Activated CD8-positive, alpha-beta T cell treated with anti-CD3 and anti-CD28 coated beads, Interleukin-2, amount 10 ng/mL, durations not matched to agents 7 days and 5 days (primary cell): ENCODE results near the gene ANKS1A. TPM values are rescaled to one million over a fixed set of nuclear protein-coding genes. Genes with fewer than 3 reads are reported as not detected.
"Not testable (repeated sequence)": the region's sequence is repeated elsewhere in the genome, so short reads cannot be mapped to it uniquely, and the experiment has no call there.

Experiments used
- ATAC-seq: fragments of 150-1000 bp; cut with Tn5 transposase; one replicate; pipeline ENCODE4 v1.10.0; 2021; ENCODE audit warnings: moderate library complexity
- CTCF ChIA-PET: fragments of 350-600 bp; sonication (Branson Sonifier 250); formaldehyde crosslinking; loops from one replicate; lab custom pipeline; 2021; ENCODE audit warnings: antibody characterized with exemption; lab: Charles Lee
- POLR2A ChIA-PET: fragments of 350-600 bp; sonication (Branson Sonifier 250); formaldehyde crosslinking; loops from one replicate; lab custom pipeline; 2021; ENCODE audit warnings: antibody characterized with exemption; lab: Charles Lee
- DNase-seq: peaks from one replicate; pipeline ENCODE4 v3.0.0-alpha.2; 2020
- H3K27ac Mint-ChIP-seq: one replicate; pipeline ENCODE4 v1.8.0; 2021; ENCODE audit warnings: mild to moderate bottlenecking, mixed read lengths
- H3K27me3 Mint-ChIP-seq: one replicate; pipeline ENCODE4 v1.8.0; 2021; ENCODE audit warnings: low read depth, mixed read lengths
- H3K36me3 Mint-ChIP-seq: one replicate; pipeline ENCODE4 v1.8.0; 2021; ENCODE audit warnings: low read depth, mixed read lengths
- H3K4me1 Mint-ChIP-seq: one replicate; pipeline ENCODE4 v1.8.0; 2021; ENCODE audit warnings: low read depth, mixed read lengths
- H3K4me3 Mint-ChIP-seq: one replicate; pipeline ENCODE4 v1.8.0; 2021; ENCODE audit warnings: mild to moderate bottlenecking, mixed read lengths
- H3K9me3 Mint-ChIP-seq: one replicate; pipeline ENCODE4 v1.8.0; 2022; ENCODE audit warnings: mixed read lengths; ENCODE audit not compliant: insufficient read depth
- total RNA-seq, 2 experiments: library from RNA; stranded (reverse); gene quantifications; one replicate each; pipeline ENCODE4 v1.2.3, GENCODE V29; 2021

Gene ANKS1A
- total RNA-seq, 2 experiments from 2014 or later: 5.3 to 5.8 TPM

DNA sequence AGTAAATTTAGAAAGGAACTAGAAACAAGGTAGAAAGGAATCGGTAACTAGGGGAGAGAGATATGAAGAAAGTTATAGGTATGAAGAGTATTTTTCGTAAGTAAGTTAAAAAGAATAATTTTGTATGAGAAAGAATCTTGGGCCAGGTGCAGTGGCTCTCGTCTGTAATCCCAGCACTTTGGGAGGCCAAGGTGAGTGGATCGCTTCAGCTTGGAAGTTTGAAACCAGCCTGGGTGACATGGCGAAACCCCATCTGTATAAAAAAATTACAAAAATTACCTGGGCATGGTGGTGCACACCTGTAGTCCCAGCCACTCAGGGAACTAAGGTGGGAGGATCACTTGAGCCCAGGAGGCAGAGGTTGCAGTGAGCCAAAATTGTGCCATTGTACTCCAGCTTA lies 210.1 kb downstream of the ANKS1A start:
- H3K4me3 Mint-ChIP-seq: no peak overlapping the region
- DNase-seq: no peak
- H3K9me3 Mint-ChIP-seq: no peaks in the 10 kb centered on the region
- H3K27ac Mint-ChIP-seq: no peak overlapping the region
- ChIA-PET CTCF (no interaction called here), POLR2A (no interaction called here)
- H3K27me3 Mint-ChIP-seq: peaks cover 11% of the 10 kb centered on the region
- H3K4me1 Mint-ChIP-seq: no peaks in the 10 kb centered on the region
- H3K36me3 Mint-ChIP-seq: no peaks in the 10 kb centered on the region
- no peak for ATAC-seq

DNA sequence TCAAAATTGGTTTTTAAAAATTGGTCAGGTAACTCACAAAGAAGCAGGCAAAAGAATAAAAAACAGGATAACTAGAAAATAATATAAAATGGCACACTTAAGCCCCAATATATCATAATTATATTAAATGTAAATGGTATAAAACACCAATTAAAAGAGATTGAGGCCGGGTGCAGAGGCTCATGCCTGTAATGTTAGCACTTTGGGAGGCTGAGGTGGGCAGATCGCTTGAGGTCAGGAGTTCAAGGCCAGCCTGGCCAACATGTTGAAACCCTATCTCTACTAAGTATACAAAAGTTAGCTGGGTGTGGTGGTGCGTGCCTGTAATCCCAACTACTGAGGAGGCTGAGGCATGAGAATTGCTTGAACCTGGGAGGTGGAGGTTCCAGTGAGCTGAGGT lies 216.0 kb downstream of the ANKS1A start:
- ChIA-PET CTCF (no interaction called here), POLR2A (no interaction called here)
- DNase-seq: no peak
- H3K4me3 Mint-ChIP-seq: no peak overlapping the region
- H3K4me1 Mint-ChIP-seq: no peaks in the 10 kb centered on the region
- H3K27ac Mint-ChIP-seq: no peak overlapping the region
- ATAC-seq: no peak
- H3K9me3 Mint-ChIP-seq: no peaks in the 10 kb centered on the region
- no peaks in the 10 kb centered on the region for H3K36me3 Mint-ChIP-seq
- H3K27me3 Mint-ChIP-seq: peaks cover 2% of the 10 kb centered on the region

DNA sequence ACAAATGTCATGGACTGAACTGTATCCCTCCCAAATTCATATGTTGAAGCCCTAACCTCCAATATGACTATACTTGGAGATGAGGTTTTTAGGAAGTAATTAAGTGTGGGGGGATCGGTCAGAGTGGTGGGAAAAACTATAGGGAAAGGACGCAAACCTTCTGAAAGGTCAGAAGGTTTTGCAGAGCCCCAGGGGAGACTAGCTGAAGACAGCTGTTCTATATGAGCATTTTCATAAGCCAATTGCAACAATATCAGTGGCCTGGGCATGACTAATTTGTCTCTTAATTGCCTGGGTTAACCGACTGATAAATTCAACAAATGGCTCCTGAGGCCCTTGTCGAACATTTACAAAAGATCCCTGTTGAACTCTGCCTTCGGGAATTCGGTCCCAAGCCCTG lies 217.0 kb downstream of the ANKS1A start:
- H3K4me3 Mint-ChIP-seq, H3K27ac Mint-ChIP-seq, DNase-seq, H3K9me3 Mint-ChIP-seq, H3K27me3 Mint-ChIP-seq, POLR2A ChIA-PET, H3K36me3 Mint-ChIP-seq, CTCF ChIA-PET, ATAC-seq, H3K4me1 Mint-ChIP-seq: not testable (repeated sequence)

DNA sequence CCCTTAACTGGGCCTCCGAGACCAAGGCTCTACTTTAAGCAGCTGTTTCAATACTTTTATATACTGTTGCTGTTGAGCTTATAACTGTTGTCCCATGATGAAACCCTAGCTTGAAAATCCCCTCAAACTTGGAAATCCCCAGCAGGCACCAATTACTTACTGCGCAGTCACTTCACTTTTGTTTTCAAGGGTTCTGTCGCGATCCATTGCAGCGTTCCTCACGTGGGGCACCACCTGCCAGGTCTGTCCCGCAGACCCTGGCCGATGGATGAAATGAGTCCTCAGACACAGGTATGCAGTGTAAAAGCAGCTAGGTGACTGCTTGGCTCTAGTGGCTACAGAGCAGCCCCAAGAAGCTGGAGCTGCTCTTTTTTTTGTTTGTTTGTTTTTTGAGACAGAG lies 218.2 kb downstream of the ANKS1A start:
- ATAC-seq, H3K36me3 Mint-ChIP-seq, H3K27ac Mint-ChIP-seq, DNase-seq, H3K4me1 Mint-ChIP-seq, H3K9me3 Mint-ChIP-seq, POLR2A ChIA-PET, H3K4me3 Mint-ChIP-seq, H3K27me3 Mint-ChIP-seq: not testable (repeated sequence)
- CTCF ChIA-PET: interaction anchor here (1.1 kb wide), 1 partner anchor 8 kb away, joined by 3 read pairs; no protein-coding TSS in a partner anchor

DNA sequence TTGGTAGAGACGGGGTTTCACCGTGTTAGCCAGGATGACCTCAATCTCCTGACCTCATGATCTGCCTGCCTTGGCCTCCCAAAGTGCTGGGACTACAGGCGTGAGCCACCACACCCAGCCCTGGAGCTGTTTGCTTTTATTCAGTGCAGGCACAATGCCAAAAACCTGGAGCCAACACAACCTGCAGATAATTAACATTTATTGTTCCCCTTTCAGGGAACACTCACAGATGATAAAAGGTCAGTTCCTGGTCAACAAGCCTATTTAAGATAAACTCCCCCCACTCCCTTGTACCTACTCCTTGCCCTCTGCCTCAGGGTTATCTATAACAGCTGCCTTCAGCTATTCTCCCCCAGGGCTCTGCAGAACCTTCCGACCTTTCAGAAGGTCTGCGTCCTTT lies 218.7 kb downstream of the ANKS1A start:
- H3K9me3 Mint-ChIP-seq, DNase-seq, H3K27ac Mint-ChIP-seq, H3K27me3 Mint-ChIP-seq, H3K36me3 Mint-ChIP-seq, H3K4me1 Mint-ChIP-seq, H3K4me3 Mint-ChIP-seq, POLR2A ChIA-PET, ATAC-seq, CTCF ChIA-PET: not testable (repeated sequence)

DNA sequence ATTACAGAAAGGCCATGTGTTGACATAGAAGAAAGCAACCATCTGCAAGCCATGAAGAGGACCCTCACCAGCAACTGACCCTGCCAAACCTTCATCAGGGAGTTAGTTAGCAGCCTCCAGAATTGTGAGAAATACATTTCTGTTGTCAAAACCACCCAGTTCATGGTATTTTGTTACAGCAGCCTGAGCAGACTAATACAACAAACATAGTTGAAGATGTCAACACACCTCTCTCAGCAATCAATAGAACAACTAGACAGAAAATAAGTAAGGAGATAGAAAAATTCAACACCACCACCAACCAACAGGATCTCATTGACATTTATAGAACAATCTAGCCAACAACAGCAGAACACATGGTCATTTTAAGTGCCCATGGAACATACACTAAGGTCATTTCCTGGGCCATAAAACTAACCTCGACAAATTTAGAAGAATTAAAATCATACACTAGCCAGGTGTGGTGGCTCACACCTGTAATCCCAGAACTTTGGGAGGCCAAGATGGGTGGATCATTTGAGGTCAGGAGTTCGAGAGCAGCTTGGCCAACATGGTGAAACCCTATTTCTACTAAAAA lies 219.3 kb downstream of the ANKS1A start:
- ChIA-PET POLR2A (no interaction called here), CTCF (no interaction called here)
- Mint-ChIP-seq H3K27me3 (peaks cover 4% of the 10 kb centered on the region), H3K4me3 (no peak overlapping the region), H3K36me3 (no peaks in the 10 kb centered on the region), H3K27ac (no peak overlapping the region), H3K4me1 (no peaks in the 10 kb centered on the region), H3K9me3 (no peaks in the 10 kb centered on the region)
- DNase-seq (no peak), ATAC-seq (no peak)

DNA sequence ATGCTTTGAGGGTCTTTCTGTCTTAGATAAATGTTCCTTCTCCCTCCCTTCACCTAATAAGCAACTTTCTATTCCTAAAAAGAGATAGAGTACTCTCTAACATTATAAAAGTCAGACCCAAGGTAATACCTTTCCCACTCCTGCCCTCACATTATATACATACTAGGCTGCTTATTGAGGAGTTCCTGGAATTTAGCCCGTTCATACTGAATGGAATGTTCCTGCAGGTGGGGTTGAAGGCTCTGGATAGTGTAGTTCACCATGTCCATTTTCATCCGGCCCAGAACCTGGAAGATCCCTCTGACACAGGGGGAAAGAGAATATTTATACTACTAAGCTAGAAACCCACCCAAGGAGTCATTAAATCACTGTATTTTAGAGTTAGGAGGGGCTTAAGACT lies 231.7 kb downstream of the ANKS1A start:
- Mint-ChIP-seq H3K27ac (no peak overlapping the region), H3K4me1 (no peaks in the 10 kb centered on the region), H3K4me3 (no peak overlapping the region), H3K36me3 (no peaks in the 10 kb centered on the region), H3K9me3 (no peaks in the 10 kb centered on the region), H3K27me3 (peaks cover 11% of the 10 kb centered on the region)
- ChIA-PET POLR2A (no interaction called here), CTCF (no interaction called here)
- DNase-seq (no peak), ATAC-seq (no peak)

DNA sequence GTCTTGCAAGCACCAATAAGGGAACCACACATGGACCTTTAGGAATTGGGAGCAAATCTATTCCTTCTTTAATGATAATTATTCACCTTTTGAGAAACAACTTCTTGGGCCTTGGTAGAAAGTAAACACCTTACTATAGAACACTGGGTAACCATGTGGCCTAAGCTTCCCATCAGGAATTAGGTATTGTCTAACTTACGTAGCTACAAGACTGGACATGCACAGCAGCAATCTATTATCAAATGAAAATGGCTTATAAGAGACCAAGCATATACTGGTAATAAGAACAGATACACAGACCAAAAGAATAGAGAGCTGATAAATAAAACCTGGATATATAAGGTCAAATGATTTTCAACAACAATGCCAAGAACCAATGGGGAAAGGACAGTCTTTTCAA lies 235.3 kb downstream of the ANKS1A start:
- H3K27me3 Mint-ChIP-seq: peaks cover 23% of the 10 kb centered on the region
- H3K4me3 Mint-ChIP-seq: no peak overlapping the region
- POLR2A ChIA-PET: no interaction called here

DNA sequence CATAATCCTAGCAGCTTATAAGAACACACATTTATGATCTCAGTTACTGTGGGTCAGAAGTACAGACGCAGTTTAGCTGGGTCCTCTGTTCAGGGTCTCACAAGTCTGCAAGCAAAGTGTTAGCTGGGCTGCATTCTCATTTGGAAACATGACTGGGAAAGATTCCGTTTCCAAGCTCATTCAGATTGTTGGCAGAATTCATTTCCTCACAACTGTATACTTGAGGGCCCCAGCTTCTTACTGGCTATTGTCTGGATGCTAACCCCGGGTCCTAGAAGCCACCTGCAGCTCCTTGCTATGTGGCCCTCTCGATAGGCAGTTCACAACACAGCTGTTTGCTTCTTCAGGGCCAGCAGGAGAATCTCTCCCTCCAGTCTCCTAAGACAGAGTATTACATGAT lies 239.0 kb downstream of the ANKS1A start:
- DNase-seq: no peak
- H3K27ac Mint-ChIP-seq: no peak overlapping the region
- H3K27me3 Mint-ChIP-seq: peaks cover 35% of the 10 kb centered on the region
- H3K4me1 Mint-ChIP-seq: no peaks in the 10 kb centered on the region
- H3K36me3 Mint-ChIP-seq: no peaks in the 10 kb centered on the region
- H3K4me3 Mint-ChIP-seq: no peak overlapping the region
- ChIA-PET POLR2A (no interaction called here), CTCF (interaction anchor here (1.7 to 2.7 kb wide), 2 partner anchors 12 to 141 kb away, joined by 8 to 17 read pairs; no protein-coding TSS in a partner anchor)
- ATAC-seq: no peak
- H3K9me3 Mint-ChIP-seq: no peaks in the 10 kb centered on the region

More for the DNA sequence above, 235.3 kb downstream of the ANKS1A start:
- Mint-ChIP-seq H3K36me3 (no peaks in the 10 kb centered on the region), H3K9me3 (no peaks in the 10 kb centered on the region), H3K27ac (no peak overlapping the region), H3K4me1 (no peaks in the 10 kb centered on the region)
- CTCF ChIA-PET: interaction anchor here (0.8 kb wide), 1 partner anchor 137 kb away, joined by 4 read pairs; no protein-coding TSS in a partner anchor
- DNase-seq: no peak
- no peak for ATAC-seq

DNA sequence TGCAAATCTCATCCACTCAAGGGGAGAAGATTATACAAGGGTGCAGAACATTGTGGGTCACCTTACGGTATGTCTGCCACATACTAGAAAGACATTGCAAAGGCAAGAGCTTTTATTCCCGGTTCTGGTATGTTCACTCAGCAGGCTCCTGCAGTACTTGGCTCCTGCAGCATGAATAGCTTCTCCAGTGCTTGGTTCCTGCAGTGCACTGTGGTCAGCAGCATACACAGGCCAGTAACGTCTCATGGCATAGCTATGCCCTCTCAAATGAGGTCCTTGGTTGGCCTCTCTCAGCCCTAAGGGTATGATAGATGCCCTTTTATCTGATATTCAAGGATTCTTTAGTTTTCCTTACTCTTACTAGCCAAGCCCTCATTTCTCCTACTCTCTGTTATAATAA lies 239.4 kb downstream of the ANKS1A start:
- ChIA-PET POLR2A (no interaction called here), CTCF (interaction anchor here (0.9 to 2.7 kb wide), 4 partner anchors 11 to 142 kb away, joined by 3 to 17 read pairs (median 6); no protein-coding TSS in a partner anchor)
- ATAC-seq: no peak
- H3K4me1 Mint-ChIP-seq: no peaks in the 10 kb centered on the region
- no peak overlapping the region for H3K27ac Mint-ChIP-seq
- no peak overlapping the region for H3K4me3 Mint-ChIP-seq
- H3K27me3 Mint-ChIP-seq: peaks cover 35% of the 10 kb centered on the region
- H3K9me3 Mint-ChIP-seq: no peaks in the 10 kb centered on the region
- H3K36me3 Mint-ChIP-seq: no peaks in the 10 kb centered on the region
- no peak for DNase-seq

DNA sequence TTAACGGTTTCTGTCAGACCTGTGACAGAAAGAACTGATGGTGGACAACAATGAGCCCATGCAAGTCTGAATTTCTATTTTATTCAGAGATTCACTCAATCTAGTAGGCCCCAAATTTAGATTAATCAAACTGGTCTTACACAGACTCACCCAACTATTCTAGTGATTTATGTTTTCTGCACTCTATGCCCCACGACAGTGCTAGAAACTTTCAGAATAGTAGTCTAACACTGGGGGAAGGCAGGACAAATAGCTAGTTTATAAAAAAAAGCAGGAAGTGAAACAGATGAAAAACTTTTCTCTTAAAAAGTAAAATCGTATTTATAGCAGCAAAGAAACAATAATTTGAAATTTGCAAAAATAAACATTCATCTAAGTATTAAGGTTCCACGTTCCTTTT lies 247.1 kb downstream of the ANKS1A start:
- H3K4me3 Mint-ChIP-seq: no peak overlapping the region
- H3K27ac Mint-ChIP-seq: no peak overlapping the region
- CTCF ChIA-PET: interaction anchor here (0.6 to 2.3 kb wide), 2 partner anchors 13 to 149 kb away, joined by 3 to 11 read pairs; no protein-coding TSS in a partner anchor
- H3K36me3 Mint-ChIP-seq: no peaks in the 10 kb centered on the region
- no peaks in the 10 kb centered on the region for H3K9me3 Mint-ChIP-seq
- peaks cover 28% of the 10 kb centered on the region for H3K27me3 Mint-ChIP-seq
- POLR2A ChIA-PET: no interaction called here
- ATAC-seq (no peak), DNase-seq (no peak)
- H3K4me1 Mint-ChIP-seq: peaks cover 10% of the 10 kb centered on the region

DNA sequence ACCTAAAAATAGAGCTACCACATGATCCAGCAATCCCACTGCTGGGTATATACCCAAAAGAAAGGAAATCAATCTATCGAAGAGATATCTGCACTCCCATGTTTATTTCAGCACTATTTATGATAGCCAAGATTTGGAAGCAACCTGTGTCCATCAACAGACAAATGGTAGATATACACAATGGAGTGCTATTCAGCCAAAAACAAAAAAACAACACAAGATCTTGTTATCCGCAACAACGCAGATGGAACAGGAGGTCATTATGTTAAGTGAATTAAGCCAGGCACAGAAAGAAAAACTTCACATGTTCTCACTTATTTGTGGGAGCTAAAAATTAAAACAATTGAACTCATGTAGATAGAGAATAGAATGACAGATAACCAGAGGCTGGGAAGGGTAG lies 249.1 kb downstream of the ANKS1A start:
- DNase-seq, ATAC-seq, H3K36me3 Mint-ChIP-seq, POLR2A ChIA-PET, H3K27ac Mint-ChIP-seq, H3K9me3 Mint-ChIP-seq, H3K4me3 Mint-ChIP-seq: not testable (repeated sequence)
- Mint-ChIP-seq H3K27me3 (peaks cover 28% of the 10 kb centered on the region), H3K4me1 (peaks cover 18% of the 10 kb centered on the region)
- CTCF ChIA-PET: interaction anchor here (1.0 to 4.2 kb wide), 3 partner anchors 103 to 152 kb away, joined by 3 to 101 read pairs (median 31); no protein-coding TSS in a partner anchor
